GM12891 (cell line): ENCODE data around the gene DOP1B.

Source experiments
- POLR2A ChIP-seq: IDR thresholded peaks from 2 replicates; pipeline ENCODE4 v1.6.1; 2011; ENCODE audit warnings: low read depth, low read length, control low read depth
- POLR2AphosphoS5 ChIP-seq: IDR thresholded peaks from 2 replicates; pipeline ENCODE4 v1.6.1; 2011; ENCODE audit warnings: low read depth, low read length, control low read depth
- SPI1 ChIP-seq: IDR thresholded peaks from 2 replicates; pipeline ENCODE4 v1.6.1; 2011; ENCODE audit warnings: low read depth, low read length, control low read depth
- TAF1 ChIP-seq: IDR thresholded peaks from 2 replicates; pipeline ENCODE4 v1.6.1; 2011; ENCODE audit warnings: low read depth, low read length, control low read depth

DNA sequence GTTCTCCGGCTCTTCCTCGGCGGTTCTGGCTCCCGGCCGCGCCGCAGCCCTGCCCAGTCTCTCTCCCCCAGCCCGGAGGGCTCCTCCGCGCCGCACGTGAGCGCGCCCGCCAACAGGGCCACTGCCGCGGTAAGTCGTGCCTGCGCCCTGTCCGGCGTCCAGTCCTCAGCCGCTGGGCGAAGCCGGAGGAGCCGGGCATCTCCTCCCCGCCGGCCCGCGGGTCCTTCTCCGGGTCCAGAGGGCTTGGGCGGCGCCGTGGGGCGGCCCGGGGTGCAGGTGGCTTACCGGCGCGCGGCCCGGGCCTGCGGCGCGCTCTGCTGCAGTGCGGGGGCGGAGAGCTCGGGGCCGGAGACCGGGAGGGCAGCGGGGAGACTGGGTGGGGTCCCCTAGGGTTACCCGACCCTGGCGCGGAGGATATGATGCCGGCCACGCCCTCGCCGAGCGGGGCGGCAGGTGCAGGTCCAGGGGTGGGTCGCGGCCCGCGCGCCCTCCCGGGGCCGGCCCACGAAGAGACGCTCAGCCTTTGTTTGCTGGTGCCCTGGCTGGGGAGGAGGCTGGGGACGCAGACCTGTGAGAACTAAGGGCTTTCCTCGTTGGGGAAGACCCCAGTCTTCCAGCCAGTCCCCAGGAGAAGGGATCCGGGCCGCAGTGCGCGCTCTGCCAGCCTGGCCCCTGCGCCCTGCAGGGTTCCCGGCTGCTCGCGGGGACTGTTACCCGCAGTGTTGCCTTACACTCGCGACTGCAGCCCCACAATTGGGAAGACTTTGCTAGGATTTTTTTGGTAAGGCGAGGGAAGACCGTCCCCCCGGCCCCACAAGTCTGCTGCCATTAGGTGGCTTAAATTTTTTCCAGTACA, at the start of gene DOP1B:
- TF ChIP-seq POLR2A, result no peak
- no peak for TF ChIP-seq POLR2AphosphoS5
- TF ChIP-seq TAF1, result no peak
- TF ChIP-seq SPI1, result no peak
